ENCODE results near the gene LY86.

Gene LY86

DNA sequence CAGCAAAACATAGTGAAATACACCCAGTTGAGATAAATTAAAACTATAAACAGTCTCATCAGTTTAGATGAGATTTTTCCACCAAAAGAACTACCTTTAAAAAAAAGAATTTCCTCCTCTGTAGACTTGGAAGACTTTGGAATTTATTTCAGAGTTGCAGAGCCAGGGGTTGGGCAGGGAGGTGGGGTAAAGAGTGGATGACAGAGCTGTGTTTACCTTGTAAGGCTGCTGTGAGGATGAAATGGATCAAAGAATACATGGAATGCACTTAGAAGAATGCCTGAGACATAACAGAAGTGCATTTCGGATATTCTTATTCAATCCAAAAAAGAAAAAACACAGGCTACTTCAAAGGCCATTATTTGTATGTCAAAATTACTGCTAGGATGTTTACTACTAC lies 6.4 kb upstream of the LY86 start:
- in situ Hi-C loops (cut with MboI; ENCODE audit: low sequenced_read_pairs) = no loop called here

DNA sequence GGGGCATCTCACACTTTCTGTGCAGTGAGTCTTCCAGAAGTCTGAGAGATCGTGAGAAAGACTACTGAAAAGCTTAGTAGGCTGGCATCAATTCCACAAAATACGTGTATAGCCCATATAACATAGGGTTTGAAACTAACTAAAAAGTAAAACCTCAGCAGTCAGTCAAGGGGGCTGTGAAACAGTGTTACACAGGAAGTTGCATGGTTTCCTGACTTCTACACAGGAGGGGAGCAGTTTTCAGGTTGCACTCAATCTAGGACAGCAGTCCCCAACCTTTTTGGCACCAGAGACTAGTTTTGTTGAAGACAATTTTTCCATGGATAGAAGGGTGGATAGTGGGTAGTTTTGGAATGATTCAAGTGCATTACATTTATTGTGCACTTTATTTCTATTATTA lies 4.7 kb upstream of the LY86 start:
- Histone ChIP-seq H3K4me1 (no peaks in the 10 kb centered on the region), H3K4me3 (no peak overlapping the region), H3K9me3 (no peaks in the 10 kb centered on the region), H3K36me3 (replicated peaks) (no peaks in the 10 kb centered on the region), H3K27me3 (ENCODE audit: low read depth) (no peaks in the 10 kb centered on the region)
- DNase-seq (ENCODE audit: low spot score in 2 of 2) = no peak
- in situ Hi-C loops (cut with MboI; ENCODE audit: low sequenced_read_pairs) = no loop called here

More for the DNA sequence above, 6.4 kb upstream of the LY86 start:
- Histone ChIP-seq H3K9me3 (no peaks in the 10 kb centered on the region), H3K4me1 (no peaks in the 10 kb centered on the region), H3K27me3 (ENCODE audit: low read depth) (no peaks in the 10 kb centered on the region), H3K36me3 (replicated peaks) (no peaks in the 10 kb centered on the region), H3K4me3 (no peak overlapping the region)
- no peak for DNase-seq (ENCODE audit: low spot score in 2 of 2)

DNA sequence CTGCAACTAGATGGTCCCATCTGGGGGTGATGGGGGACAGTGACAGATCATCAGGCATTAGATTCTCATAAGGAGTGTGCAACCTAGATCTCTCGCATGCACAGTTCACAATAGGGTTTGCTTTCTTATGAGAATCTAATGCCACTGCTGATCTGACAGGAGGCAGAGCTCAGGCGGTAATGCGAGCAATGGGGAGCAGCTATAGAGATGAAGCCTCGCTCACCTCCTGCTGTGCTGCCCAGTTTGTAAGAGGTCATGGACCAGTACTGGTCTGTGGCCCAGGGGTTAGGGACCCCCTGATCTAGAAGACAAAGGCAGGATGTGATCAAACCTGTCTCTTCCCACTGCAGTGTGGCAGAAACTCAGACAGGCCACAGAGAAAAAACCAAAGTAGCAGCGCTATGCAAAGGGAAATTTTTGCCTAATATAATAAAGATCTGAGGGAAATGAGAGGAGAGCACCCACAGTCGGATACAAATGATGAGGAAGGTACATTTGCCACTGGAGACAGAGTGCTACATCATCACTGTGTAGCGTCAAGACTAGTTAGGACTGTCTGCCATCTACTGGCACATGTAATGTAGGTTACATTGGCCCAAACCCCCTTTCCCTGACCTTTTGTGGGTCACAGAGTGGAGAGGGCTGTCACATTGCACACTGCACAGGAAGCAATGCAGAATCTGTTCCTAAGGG lies 4.1 kb upstream of the LY86 start:
- H3K27me3 ChIP-seq (ENCODE audit: low read depth) = no peaks in the 10 kb centered on the region
- in situ Hi-C loops (cut with MboI; ENCODE audit: low sequenced_read_pairs) = no loop called here
- H3K9me3 ChIP-seq = no peaks in the 10 kb centered on the region
- no peaks in the 10 kb centered on the region for H3K36me3 ChIP-seq (replicated peaks)
- no peak overlapping the region for H3K4me3 ChIP-seq
- DNase-seq (ENCODE audit: low spot score in 2 of 2) = no peak
- no peaks in the 10 kb centered on the region for H3K4me1 ChIP-seq

DNA sequence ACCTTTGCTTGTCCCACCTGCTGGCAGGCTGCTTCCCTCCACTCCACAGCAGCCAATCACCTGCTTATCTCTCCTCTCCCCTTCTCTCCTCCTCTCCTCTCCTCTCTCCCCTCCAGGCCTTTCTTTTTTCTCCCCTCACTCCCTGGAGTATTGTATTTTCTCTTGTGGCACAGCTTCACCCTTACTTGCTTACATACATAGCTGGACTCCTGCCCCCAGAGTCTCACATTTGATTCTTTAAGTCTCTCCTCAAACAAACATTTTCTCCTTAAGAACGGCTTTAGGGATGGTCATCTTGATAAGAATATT lies 3.6 kb upstream of the LY86 start:
- H3K4me1 ChIP-seq = no peaks in the 10 kb centered on the region
- H3K27me3 ChIP-seq (ENCODE audit: low read depth) = no peaks in the 10 kb centered on the region
- DNase-seq (ENCODE audit: low spot score in 2 of 2) = no peak
- H3K4me3 ChIP-seq = no peak overlapping the region
- in situ Hi-C loops (cut with MboI; ENCODE audit: low sequenced_read_pairs) = no loop called here
- no peaks in the 10 kb centered on the region for H3K9me3 ChIP-seq
- no peaks in the 10 kb centered on the region for H3K36me3 ChIP-seq (replicated peaks)

DNA sequence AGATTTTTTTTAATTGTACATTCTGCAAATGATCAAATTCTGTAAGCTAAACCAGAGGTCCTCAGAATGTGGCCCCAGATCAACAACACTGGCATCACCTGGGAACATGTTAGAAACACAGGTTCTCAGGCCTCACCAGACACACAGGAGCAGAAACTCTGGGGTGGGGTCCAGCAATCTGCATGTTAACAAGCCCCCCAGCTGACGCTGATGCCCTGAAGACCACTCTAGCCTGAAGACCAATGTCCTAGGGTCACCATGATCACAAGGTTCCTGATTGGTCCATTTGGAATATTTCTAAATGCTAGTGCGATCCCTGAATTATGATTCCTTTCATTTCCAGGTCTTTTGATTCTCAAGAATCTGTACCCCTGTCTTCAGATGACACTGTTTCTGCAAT lies 2.4 kb upstream of the LY86 start:
- H3K4me3 ChIP-seq = no peak overlapping the region
- H3K9me3 ChIP-seq = no peaks in the 10 kb centered on the region
- H3K27me3 ChIP-seq (ENCODE audit: low read depth) = no peaks in the 10 kb centered on the region
- no peaks in the 10 kb centered on the region for H3K4me1 ChIP-seq
- no peaks in the 10 kb centered on the region for H3K36me3 ChIP-seq (replicated peaks)
- no peak for DNase-seq (ENCODE audit: low spot score in 2 of 2)
- in situ Hi-C loops (cut with MboI; ENCODE audit: low sequenced_read_pairs) = no loop called here

DNA sequence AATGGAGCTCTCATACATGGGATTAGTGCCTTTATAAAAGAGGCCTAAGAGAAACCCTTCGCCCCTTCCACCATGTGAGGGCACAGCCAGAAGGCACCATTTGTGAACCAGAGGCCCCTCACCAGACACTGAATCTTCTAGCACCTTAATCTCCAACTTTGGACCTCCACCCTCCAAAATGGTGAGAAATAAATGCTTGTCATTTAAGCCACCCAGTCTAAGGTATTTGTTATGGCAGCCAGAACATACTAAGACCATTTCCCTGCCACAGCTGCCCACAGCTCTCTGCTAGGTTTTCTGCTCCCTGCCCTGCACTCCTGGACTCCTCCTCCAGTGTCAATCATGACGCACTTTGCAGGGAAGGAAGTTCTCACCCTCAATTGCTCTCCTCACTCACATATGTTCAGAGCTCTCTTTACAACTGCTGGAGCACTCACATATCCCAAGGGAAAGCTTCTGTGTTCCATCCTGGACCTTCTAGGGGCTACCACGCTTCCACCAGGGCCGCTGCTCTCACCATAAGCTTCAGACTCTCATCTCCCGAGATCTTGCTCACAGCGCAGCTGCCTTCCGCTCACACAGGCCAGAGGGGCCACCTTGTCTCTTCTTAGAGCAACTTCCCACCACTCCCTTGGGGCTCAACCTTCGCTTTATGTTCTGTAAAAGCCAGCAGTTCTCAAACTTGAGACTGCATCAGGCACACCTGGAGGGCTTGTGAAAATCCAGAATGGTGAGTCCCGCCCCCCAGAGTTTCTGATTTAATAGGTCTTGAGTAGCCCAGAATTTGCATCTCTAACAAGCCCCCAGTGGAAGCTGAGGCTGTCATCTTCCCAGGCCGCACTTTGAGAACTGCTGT lies 1.6 kb upstream of the LY86 start:
- Histone ChIP-seq H3K36me3 (replicated peaks) (no peaks in the 10 kb centered on the region), H3K4me3 (no peak overlapping the region), H3K9me3 (no peaks in the 10 kb centered on the region), H3K27me3 (ENCODE audit: low read depth) (no peaks in the 10 kb centered on the region), H3K4me1 (no peaks in the 10 kb centered on the region)
- in situ Hi-C loops (cut with MboI; ENCODE audit: low sequenced_read_pairs) = no loop called here
- DNase-seq (ENCODE audit: low spot score in 2 of 2) = no peak

DNA sequence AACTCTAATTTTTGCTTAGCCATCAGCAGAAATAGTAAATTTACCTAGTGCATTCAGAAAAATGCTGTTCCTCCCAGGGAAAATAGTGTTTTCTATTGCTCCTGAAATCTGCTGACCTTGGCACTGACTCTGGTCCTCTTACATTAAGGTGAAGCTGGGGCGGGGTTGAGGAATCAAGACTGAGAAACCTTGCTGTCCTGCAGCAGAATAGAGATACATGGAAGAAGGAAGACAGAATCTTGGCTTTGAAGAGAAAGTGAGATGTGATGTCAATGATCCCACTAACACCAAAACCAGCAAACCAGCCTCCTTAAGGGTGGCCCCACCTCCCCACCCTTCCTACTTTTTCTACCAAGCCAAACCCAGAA lies 840 bp upstream of the LY86 start:
- no peaks in the 10 kb centered on the region for H3K36me3 ChIP-seq (replicated peaks)
- no peaks in the 10 kb centered on the region for H3K4me1 ChIP-seq
- in situ Hi-C loops (cut with MboI; ENCODE audit: low sequenced_read_pairs) = no loop called here
- DNase-seq (ENCODE audit: low spot score in 2 of 2) = no peak
- no peaks in the 10 kb centered on the region for H3K9me3 ChIP-seq
- no peaks in the 10 kb centered on the region for H3K27me3 ChIP-seq (ENCODE audit: low read depth)
- no peak overlapping the region for H3K4me3 ChIP-seq

DNA sequence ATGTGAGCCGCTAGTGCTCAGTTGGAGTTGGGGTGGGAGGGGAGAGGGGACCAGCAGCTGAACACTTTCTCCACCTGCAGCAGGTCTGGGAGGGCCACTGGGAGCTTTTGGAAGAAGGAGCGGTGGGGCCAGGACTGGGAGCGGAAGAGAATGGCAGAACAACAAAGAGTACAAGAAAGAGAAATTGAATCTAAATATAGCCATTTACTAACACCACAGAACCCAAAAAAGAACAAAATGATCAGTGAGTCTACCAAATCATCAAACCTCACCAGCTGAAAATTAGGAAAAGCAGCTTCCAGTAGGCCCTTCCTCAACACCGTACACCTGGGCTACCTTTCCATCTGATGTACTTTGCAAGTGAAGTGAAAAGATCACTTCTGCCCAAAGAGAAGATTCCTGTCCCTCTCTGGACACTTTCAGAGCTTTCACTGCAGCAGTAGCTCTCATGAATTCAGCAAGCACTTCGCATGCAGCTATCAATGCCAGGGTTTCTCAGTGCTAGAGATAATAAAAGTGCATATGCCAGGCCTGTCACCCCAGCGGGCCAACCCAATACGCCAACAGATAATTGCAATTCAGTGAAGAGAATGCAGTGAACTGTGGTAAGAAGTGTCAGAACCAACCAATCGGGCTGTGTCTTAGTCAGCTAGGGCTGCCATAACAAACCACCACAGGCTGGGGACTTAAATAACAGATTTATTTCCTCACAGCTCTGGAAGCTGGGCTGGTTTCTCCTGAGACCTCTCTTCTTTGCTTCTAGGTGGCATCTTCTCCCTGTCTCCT lies 597 bp downstream of the LY86 start:
- Histone ChIP-seq H3K36me3 (replicated peaks) (no peaks in the 10 kb centered on the region), H3K4me3 (no peak overlapping the region), H3K4me1 (no peaks in the 10 kb centered on the region), H3K27me3 (ENCODE audit: low read depth) (no peaks in the 10 kb centered on the region), H3K9me3 (no peaks in the 10 kb centered on the region)
- in situ Hi-C loops (cut with MboI; ENCODE audit: low sequenced_read_pairs) = no loop called here
- DNase-seq (ENCODE audit: low spot score in 2 of 2) = no peak

DNA sequence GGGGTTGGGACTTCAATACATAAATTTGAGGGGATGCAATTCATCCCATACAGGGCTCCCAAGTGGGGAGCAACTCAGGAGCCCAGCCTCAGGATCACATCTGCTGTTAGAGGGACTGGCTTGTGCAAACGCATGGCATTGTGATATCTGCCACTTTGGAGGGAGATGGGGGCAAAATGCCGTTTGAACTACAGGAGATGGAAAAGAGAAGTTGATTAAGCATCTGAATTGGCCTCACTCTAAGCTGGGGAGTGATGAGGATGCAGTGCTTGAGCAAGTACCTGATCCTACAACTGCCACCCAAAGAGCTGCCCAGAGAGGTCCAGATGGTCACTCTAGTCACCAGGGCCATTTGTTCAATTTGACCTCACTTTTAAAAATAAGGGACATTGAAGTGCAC lies 2.0 kb downstream of the LY86 start:
- no peak for DNase-seq (ENCODE audit: low spot score in 2 of 2)
- H3K4me3 ChIP-seq = no peak overlapping the region
- H3K4me1 ChIP-seq = no peaks in the 10 kb centered on the region
- in situ Hi-C loops (cut with MboI; ENCODE audit: low sequenced_read_pairs) = no loop called here
- no peaks in the 10 kb centered on the region for H3K36me3 ChIP-seq (replicated peaks)
- H3K9me3 ChIP-seq = no peaks in the 10 kb centered on the region
- H3K27me3 ChIP-seq (ENCODE audit: low read depth) = no peaks in the 10 kb centered on the region

DNA sequence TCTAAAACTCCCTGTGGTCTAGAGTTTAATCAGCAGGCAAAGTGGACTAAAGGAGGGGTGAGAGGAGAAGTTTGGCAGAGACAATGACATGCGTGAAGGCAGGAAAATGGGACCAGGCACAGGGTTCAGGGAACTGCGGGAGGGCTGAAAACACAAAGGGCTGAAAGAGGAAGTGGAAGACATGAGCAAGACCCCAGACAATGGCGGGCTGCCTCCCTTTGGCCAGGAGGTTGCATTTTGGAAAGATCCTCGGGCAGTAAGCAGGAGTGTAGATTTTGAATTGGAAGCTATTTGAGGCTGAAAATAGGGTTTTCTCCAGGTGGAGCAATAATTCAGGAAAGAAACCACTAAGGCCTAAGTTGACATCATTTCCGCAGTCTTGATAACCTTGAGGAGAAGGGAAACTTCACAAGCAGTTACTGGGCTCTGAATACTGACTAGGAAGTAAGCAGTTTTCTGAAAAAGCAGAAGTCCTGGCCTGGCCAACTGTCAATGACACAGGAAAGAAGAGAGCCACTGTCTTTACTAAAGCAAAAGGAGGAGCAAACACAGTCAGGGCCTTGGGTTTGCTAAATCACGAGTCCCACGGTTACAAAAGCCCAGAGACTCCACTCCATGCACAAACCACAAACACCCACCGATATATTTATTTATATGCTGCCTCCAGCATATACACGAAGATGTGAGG lies 3.4 kb downstream of the LY86 start:
- H3K4me3 ChIP-seq = no peak overlapping the region
- no peaks in the 10 kb centered on the region for H3K36me3 ChIP-seq (replicated peaks)
- DNase-seq (ENCODE audit: low spot score in 2 of 2) = no peak
- H3K4me1 ChIP-seq = no peaks in the 10 kb centered on the region
- no peaks in the 10 kb centered on the region for H3K27me3 ChIP-seq (ENCODE audit: low read depth)
- no peaks in the 10 kb centered on the region for H3K9me3 ChIP-seq
- in situ Hi-C loops (cut with MboI; ENCODE audit: low sequenced_read_pairs) = no loop called here

DNA sequence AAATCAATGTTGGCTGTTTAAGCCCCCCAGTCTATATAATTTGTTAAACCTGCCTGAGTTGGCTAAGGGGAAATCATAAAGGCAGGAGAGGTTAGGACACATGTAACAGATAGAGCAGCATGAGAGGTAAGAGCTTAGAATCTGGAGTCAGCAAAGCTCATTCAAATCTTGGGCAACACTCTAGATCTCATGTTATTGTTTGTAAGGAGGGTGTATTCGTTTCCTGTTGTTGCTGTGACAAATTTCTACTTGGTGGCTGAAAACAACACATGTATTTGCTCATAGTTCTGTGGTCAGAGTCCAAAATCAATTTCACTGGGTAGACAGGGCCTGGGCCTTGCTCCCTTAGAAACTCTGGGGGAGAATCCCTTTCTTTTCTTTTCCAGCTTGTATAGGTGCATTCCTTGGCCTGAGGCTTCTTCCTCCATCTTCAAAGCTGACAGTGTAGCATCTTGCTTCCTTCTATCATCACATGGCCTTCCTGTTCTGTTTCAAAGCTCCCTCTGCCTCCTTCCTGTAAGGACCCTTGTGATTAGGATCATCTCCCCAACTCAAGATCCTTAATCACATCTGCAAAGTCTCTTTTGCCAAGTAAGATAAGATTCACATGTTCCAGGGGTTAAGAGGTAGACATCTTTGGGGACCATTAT lies 4.4 kb downstream of the LY86 start:
- in situ Hi-C loops (cut with MboI; ENCODE audit: low sequenced_read_pairs) = no loop called here
- Histone ChIP-seq H3K9me3 (no peaks in the 10 kb centered on the region), H3K27me3 (ENCODE audit: low read depth) (no peaks in the 10 kb centered on the region), H3K4me3 (no peak overlapping the region), H3K36me3 (replicated peaks) (no peaks in the 10 kb centered on the region), H3K4me1 (no peaks in the 10 kb centered on the region)
- no peak for DNase-seq (ENCODE audit: low spot score in 2 of 2)

DNA sequence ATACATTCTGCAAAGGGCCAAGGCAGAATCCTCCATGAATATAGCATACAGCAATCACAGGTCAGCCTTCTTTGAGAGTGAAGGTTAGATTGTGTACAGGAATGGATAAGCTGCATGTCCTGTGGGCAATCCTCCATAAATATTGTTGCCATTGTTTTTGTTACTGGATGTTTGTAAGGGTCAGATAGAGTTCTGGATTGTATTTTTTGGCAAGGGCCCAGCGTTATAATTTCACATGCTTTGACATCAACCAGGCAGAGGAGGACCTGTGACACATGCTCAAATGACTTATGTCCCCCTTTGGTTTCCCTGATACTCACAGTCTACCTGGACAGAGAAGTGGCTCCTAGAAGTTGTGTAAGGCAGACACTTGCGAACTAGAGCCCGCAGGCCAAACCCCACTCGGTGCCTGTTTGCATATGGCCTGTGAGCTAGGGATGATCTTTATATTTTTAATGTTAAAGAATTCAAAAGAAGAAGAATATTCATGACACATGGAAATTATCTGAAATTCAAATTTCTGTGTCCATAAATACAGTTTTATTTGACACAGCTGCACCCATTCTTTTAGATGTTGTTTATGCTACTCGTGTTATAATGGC lies 5.4 kb downstream of the LY86 start:
- Histone ChIP-seq H3K9me3 (no peaks in the 10 kb centered on the region), H3K4me3 (no peak overlapping the region), H3K27me3 (ENCODE audit: low read depth) (no peaks in the 10 kb centered on the region), H3K36me3 (replicated peaks) (no peaks in the 10 kb centered on the region), H3K4me1 (no peaks in the 10 kb centered on the region)
- no peak for DNase-seq (ENCODE audit: low spot score in 2 of 2)
- in situ Hi-C loops (cut with MboI; ENCODE audit: low sequenced_read_pairs) = no loop called here

DNA sequence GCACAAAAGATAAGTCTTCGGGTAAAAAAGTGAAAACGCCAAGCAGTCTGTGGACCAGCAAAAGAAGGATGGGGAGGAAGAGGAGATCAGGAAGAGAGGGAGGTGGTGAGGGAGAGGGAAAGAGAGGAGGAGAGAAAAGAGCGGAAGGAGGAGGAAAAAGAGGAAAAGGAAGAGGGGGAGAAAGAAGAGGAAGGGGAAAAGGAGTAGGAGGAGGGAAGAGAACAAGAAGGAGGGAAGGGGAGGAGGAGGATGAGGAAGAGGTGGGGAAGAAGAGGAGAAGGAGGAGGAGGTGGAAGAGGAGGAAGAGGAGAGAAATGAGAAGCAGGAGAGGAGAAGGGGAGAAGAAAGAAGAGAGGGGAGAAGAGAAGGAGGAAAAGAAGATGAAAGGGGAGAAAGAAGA lies 6.5 kb downstream of the LY86 start:
- Histone ChIP-seq H3K4me3 (no peak overlapping the region), H3K27me3 (ENCODE audit: low read depth) (no peaks in the 10 kb centered on the region), H3K4me1 (no peaks in the 10 kb centered on the region), H3K36me3 (replicated peaks) (no peaks in the 10 kb centered on the region), H3K9me3 (no peaks in the 10 kb centered on the region)
- in situ Hi-C loops (cut with MboI; ENCODE audit: low sequenced_read_pairs) = no loop called here
- no peak for DNase-seq (ENCODE audit: low spot score in 2 of 2)
